SKM-1 treated with dmso at 0.1 percent for 144 hours (cell line): ENCODE results near the gene PRR23A.

Experiments
- DNase-seq: peaks from one replicate; lab custom pipeline; 2025; ENCODE audit not compliant: unreplicated experiment; lab: John Stamatoyannopoulos, UW

PRR23A gene

DNA sequence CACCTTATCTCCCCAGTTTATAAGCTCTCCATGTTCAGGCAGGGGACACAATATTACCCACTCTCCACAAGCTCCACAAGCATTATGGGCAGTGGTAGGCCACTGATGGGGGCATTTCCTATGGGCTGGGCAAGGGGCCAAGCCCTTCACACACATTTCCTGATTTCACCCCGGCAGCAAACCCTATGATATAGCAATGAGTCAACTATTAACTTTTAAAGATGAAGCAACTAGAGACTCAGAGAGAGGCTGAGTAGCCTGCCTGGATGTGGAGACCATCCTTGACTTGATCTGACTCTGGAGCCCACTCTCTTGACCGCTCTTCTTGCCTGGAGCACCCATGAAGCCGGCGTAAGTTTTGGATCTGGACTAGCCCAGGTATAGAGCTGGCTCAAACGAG is 31.6 kb downstream of the PRR23A start:
- no peak for DNase-seq

DNA sequence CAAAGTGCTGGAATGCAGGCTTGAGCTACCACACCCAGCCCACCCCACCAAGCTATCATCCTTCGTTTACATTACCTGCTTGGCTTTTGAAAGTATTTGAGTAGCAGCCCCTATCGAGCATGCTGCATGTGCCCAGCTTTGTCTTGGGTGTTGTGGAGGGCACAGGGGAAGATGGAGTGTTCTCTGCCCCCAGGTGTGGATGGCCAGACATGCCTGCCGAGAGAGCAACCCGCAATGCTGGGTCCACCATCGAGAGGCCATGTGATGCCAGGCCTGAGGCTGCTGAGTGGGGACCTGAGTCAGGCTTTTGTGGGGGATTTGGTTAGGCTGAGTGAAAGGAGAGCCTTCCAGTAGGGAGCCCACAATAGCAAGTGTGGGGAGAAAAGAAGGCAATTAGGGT is 33.1 kb downstream of the PRR23A start:
- no peak for DNase-seq

DNA sequence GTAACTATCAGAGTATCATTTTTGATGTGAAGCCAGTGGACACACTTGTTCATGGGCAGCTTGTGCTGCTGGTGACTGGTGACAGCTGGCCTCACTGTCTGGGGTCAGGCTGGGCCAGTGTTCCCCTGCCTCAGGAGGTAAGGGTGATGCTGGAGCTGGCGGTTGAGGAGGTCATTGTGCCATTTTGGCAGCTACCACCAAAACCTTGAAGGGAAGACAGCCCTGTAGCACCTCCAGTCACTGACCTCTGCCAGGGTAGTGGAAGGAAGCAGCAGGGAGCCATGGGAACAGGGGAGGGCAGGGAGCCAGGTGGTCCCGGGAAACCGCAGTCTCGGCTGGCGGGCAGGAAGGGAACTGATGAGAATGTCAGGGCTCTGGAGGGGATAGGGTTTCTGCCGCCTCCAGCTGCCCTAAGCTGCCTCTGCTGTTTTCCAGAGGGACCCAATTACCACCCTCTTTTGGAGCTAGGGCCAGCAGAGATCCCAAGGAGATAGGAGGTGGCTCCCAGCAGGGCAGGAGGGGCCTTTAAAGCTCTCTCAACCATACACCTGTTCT is 34.2 kb downstream of the PRR23A start:
- no peak for DNase-seq

DNA sequence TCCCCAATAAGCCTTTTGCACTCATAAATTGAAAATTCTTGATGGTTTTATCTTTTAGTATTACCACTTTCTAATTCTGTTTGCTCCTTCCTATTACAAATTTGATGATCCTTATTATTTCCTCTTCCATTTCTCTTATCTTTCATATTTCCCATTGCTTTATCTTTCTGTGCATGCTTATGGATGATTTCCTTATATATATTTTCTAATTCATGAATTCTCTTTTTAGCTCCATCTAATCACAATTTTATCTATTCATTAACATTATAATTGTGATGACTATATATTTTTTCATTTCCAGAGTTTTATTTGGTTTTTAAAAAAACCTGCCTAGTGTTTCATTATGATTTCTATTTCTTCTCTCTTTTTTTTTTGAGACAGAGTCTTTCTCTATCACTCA is 41.1 kb downstream of the PRR23A start:
- no peak for DNase-seq

DNA sequence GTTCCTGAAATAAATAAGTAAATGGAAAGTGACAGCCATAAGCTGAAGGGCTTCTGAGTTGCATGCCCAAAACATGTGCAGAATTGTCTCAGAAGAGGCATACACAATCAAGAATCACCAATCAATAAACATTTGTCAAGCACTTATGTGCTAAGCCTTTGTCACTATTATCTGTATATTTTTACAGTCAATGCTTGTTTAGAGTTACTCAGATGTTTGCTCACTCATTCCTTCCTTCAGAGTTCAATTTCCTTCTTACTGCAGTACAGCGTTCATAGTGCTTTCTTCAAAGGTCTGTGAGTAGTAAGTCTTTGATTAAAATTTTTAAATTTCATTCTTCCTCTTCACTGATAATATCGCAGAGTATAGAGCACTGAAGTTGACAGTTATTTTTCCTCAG is 41.8 kb downstream of the PRR23A start:
- no peak for DNase-seq

DNA sequence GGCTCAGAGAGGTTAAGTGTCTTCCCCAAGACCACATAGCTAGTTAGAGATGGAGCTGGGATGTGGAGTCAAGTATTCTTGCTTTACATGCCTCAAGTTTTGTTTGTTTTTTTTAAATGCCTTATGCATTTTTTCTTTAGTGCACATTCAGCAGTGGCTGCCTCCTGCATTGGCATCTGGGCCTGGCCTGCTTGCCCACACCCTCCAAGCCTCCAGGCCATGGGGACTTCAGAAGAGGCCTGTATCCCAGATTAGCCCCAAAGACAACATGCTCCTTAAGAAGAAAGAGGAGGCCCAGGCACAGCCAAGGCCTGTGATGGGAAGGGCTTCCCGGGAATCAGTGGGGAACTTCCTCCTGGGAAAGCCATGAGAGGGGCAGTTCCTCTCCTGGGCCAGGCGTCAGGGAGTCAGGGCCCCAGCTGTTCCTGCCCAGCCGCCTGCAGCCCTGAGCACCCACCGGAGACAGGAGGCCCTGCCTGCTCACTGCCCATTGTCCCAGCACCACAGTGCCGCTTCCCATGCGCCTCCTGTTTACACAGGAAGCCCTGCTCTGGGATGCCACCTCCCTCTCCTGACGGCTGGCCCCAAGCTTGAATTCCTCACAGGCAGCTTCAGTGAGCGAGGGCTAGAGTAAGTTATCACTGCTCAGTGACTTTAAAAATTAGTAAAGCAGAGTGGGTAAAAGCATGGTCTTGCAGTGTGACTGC is 43.1 kb downstream of the PRR23A start:
- no peak for DNase-seq

DNA sequence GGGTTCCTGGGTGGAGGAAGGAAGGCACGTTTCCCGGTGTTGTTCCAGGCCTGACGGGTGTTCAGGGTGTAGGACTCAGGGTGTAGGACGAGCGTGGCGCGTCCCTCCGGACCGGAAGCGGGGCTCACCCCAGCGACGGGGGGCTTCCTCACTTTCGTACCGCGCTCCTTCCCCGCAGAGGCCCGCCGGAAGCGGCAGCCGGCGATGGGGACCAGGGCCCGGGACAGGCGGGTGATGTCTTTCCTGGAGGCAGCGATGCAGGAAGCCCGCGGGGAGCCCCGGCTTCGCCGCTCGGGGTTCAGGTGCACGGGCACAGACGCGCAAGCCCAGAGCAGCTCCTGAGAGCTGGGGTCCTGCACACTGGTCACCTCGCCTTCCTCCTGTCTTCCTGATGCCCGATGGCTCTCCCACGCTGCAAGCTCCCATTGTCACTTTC is 45.6 kb downstream of the PRR23A start:
- no peak for DNase-seq
